IPS-NIHi7 (cell line): ENCODE results near the gene S100A4.
"Not testable (repeated sequence)": the region's sequence is repeated elsewhere in the genome, so short reads cannot be mapped to it uniquely, and the experiment has no call there.

ENCODE experiments used
- DNase-seq: peaks from one replicate; pipeline ENCODE4 v3.0.0; 2012; ENCODE audit warnings: mixed read lengths; ENCODE audit errors: extremely low spot score

The S100A4 gene

DNA sequence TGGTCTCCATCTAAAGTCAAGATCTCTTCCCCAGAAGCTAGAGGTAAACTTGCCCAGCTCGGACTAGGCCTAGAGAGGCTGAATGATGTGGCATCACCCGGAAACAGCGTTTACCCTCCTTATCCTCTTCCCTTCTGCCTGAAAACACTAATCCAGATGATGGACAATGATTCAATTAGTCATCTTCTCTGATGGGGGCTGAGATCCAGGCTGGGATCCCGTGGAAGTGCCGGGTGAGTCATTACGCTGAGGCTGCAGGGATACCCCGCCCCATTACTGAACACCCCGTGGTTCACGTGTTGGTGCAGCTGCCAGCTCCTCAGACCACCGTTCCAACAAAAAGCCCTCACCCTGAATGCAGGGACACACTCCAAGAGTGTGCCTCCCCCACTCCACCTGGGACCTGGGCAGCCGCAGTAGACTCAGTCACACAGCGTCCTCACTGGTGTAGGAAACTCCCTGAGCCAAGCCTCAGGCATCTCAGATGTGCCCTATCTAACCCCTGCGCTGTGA lies 11.9 kb downstream of the S100A4 start:
- peak; percentile 19 for DNase-seq

DNA sequence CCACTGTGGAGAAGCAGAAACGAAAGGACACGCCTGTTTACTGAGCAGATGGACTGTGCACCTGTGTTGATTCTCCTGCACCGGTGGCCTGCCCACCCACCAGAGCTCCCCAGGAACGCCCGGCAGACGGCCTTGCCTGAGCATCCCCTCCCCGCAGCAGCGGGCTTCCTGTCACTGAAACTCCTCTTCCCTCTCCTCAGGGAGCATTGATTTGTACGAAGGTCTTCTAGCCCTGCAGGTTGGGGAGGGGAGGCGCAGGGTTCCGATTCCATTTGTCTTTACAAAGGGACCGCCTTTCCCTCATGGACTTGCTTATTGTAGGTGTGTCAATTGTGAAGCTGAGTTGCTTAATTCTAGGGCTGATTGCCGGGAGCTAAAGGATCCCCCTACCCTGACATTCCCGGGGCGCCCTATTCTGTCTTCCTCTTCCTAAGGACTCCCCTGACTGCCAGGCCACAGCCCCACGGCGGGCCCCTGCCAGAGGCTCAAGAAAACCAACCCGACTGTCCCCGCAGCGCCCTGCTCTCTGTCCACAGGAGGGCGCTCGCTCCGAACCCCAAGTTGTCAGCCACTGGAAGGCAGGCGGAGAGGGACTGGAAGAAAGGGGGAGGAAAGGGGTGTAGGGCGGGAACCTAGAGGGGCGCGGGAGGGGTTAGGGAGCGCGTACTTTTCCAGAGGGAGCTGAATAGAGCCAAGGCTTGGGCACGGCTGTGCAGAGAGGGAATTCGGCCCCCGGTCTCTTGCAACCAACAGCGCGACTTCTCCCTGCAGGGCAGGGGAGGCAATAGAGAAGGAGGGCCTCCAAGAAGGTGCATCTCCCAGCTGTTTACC lies 12.6 kb downstream of the S100A4 start:
- peak; percentile 92 for DNase-seq

DNA sequence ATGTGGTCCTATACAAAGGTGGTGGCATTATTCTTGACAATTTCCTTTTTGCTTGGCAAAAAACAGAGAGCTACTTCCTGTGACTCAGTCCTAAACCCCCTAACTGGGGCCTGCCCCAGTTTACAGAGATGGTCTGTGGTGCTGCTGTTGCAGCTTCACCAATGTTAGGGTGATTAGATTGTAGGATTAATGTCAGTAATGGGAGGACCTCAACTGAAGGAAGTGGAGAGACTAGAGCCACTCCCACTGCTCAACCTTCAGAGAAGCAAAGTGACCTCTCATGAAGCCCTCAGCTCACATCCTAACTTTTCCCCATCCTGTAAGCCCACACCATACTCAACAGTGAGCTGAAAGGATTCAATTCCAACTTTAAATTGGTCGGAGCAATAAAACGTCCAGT lies 13.4 kb downstream of the S100A4 start:
- peak; percentile 7 for DNase-seq

DNA sequence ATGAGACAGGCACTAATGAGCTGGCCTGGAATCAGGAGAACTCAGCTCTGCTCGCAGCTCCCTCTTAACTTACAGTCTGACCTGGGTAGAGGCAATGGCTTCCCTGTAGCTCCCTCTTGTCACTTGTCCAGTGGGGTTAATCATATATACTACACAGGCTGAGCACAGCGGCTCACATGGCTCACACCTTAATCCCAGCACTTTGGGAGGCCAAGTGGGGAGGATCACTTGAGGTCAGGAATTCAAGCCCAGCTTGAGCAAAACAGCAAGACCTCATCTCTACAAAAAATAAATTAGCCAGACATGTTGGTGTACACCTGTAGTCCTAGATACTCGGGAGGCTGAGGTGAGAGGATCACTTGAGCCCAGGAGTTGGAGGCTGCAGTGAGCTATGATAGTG lies 14.0 kb downstream of the S100A4 start:
- no peak for DNase-seq

DNA sequence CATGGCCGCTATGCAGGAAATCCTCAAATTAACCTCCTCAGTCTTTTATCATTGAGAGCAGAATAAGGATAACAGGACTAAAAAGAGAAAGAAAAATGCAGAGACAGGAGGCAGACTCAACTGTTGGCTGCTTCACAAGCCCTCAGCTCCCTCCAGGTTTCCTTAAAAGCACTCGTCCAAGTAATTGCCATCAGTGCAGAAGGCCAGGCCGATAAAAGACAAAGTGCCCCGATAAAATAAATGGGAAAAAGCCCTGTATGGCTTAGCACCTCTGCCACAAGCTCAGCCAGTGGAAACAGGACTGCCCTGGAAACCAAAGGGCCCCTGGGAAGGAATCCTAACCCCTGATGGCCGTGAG lies 17.9 kb downstream of the S100A4 start:
- DNase-seq: no peak

DNA sequence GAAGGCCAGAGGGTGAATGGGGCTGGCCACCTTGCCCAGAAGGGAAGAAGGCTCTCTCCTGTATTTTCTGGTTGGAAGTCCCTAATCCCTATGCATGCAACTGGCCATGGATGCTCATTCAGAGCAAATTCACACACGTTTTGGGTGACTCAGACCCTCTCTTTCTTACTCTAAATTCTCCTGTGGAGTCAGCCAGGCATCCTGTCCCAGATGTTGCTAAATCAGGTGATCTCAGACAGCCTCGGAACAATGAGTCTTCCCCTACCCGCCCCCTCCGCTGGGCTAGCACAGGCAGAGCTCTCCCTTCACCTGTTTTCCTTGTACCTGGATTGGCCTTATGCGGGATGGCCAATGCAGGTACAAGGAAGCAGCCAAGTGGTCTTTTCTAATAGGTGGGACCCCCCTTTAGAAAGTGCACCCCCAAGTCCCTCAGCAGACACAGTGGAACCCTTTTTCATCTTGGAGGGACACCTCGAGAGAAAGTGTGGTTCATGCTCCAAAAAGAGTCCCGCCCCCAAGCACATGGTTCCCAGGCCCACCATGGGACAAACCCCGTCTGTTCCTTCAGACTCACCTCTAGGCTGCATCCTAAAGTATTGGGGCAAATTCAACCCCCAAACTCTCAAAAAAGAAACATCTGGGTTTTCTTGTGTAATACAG lies 18.5 kb downstream of the S100A4 start:
- peak; percentile 51 for DNase-seq

DNA sequence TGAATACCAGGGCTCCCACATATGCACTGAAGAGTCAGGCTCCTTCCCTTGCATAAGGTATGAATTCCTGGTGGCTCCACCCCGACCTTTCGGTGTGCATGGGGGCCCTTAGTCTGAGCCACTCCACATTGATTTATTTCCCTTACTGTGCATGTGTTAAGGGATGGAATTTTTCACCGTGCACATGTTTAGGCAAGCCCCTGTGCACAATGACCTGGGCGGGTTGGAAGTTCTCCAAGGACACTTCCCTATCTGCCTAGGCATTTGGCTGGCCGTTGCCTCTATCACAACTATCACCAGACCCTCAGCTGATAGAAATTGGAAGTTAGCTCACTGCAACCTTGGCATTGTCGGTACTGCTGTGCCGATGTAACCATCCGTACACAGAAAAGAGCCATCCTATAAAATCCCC lies 19.5 kb downstream of the S100A4 start:
- no peak for DNase-seq

DNA sequence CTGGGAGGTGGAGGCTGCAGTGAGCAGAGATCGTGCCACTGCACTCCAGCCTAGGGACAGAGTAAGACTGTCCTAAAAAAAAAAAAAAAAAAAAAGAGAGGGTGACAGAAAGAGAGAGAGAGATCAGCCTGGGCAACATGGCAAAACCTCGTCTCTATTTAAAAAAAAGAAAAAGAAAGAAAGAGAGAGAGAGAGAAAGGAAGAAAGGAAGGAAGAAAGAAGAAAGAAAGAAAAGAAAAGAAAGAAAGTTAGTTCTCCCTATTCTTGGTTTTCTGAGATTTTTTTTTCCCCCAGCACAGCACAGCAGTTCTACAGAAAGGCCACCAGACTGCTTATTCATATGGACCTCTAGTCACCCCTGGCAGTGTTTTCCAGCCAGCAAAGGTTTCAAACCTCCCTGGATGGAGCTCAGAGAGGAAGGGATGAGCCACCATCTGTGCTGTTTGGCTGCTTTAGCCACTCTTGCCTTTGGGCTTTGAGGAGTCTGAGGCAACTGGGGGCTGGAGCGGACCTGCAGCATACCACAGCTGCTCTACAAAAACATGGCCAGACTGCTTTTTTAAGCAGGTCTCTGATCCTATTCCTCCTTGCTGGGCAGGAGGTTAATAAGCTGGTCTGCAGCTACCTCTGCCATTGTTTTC lies 20.4 kb downstream of the S100A4 start:
- DNase-seq: no peak

DNA sequence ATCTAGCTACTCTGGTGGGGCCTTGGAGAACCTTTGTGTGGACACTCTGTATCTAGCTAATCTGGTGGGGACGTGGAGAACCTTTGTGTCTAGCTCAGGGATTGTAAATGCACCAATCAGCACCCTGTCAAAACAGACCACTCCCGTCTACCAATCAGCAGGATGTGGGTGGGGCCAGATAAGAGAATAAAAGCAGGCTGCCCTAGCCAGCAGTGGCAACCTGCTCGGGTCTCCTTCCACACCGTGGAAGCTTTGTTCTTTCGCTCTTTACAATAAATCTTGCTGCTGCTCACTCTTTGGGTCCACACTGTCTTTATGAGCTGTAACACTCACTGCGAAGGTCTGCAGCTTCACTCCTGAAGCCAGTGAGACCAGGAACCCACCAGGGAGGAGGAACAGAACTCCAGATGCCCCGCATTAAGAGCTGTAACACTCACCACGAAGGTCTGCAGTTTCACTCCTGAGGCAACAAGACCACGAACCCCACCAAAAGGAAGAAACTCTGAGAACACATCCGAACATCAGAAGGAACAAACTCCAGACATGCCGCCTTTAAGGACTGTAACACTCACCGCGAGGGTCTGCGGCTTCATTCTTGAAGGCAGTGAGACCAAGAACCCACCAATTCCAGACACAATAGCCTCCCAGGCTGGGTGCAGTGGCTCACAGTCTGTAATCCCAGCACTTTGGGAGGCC lies 23.1 kb downstream of the S100A4 start:
- not testable (repeated sequence) for DNase-seq

DNA sequence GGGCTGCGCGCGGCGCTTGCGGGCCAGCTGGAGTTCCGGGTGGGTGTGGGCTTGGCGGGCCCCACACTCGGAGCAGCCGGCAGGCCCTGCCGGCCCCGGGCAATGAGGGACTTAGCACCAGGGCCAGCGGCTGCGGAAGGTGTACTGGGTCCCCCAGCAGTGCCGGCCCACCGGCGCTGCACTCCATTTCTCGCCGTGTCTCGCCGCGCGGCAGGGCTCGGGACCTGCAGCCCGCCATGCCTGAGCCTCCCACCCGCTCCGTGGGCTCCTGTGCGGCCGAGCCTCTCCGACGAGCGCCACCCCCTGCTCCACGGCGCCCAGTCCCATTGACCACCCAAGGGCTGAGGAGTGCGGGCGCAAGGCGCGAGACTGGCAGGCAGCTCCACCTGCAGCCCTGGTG lies 23.8 kb downstream of the S100A4 start:
- not testable (repeated sequence) for DNase-seq

DNA sequence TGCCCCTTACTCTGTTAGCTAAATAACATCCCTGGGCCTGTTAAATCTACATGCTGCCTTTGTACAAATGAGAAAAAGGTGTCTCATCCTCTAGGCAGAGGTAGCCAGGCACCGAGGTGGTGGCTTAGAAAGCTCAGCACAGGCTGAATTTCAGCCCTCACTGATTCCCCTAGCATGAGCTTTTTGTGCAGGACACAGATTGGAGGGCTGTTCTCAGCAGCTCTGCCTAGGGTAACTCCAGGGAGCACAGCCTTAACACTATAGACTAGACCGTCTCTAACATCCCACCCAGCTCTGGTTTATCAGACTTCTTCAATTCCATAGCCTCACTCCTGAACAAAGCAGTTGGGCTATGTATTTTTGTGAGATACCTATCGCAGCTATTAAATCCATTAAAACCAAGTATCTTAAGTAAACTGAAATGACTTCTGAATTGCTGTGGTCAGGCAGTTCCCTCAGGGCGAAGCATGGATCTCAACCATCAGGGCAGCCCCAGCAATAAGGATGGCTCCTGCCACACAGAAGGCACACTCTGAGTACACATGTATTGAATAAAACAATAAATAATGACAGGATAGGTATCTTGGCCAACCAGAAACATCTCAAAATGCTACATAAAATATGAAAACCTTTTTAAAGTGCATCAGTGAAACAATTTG lies 24.7 kb downstream of the S100A4 start:
- no peak for DNase-seq

DNA sequence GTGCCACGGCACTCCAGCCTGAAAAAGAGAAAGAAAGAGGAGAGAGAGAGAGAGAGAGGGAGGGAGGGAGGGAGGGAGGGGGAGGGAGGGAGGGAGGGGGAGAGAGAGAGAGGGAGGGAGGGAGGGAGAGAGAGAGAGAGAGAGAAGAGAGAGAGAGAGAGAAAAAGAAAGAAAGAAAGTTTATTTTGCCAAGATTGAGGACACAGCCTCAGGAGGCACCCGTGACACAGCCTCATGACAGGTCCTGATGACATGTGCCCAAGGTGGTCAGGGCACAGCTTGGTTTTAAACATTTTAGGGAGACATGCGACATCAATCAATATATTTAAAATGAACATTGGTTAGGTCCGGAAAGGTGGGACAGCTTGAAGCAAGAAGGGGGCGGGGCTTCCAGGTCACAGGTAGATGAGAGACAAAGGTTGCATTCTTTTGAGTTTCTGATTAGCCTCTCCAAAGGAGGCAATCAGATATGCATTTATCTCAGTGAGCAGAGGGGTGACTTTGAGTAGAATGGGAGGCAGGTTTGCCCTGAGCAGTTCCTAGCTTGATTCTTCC lies 25.4 kb downstream of the S100A4 start:
- DNase-seq: not testable (repeated sequence)

DNA sequence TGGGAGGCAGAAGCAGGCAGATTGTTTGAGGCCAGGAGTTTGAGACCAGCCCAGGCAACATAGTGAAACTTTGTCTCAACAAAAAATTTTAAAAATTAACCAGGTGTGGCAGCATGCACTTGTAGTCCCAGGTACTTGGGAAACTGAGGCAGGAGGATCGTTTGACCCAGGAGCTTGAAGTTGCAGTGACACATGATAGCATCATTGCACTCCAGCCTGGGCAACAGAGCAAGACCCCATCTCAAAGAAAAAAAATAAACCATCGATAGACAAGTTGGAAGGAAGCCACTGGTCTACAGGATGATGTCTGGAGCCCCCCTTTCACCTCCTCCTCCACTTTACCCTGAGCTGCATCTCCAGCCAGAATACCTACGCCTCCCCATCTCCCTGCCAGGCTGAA lies 26.4 kb downstream of the S100A4 start:
- DNase-seq: no peak

DNA sequence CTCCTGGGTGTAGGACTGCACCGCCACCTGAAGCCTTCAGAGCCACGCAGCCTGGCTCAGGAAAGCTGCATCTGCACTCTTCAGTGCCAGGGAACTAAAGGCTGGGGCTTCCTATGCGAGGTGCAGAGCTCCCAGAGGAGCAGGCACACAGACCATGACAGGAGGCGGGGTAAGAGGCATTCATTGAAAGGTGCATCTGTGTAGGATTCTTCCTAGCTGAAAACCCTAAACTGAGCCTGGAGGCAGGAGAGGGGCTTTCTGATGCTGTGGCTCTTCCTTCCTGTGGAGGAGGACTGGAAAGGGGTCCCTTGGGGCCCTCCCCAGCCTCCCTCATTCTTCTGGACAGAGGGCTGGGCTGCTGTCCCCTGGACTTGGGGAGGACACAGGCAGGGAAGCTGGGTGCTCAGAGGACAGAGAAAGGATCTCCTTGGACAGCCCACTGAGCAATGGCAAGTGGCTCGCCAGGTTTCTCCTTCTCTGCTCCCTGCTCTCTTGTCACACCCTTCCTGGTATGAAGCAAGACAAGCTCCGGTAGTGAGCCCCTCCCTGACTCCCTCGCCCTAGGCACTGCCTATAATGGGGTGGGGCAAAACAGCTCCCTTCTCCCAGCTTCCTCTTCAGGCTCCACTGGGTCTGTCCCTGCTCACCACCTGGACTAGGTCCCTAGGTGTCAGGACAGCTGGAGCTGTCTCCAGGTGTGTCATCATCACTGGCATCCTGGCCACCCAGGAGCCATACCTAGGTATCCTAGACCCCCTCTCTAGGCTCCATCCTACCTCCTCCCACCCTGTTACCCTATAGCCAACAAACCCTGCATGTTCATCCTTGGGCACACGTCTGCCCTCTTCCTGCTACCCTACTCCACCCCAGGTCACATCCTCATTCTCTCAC lies 29.9 kb downstream of the S100A4 start:
- no peak for DNase-seq

DNA sequence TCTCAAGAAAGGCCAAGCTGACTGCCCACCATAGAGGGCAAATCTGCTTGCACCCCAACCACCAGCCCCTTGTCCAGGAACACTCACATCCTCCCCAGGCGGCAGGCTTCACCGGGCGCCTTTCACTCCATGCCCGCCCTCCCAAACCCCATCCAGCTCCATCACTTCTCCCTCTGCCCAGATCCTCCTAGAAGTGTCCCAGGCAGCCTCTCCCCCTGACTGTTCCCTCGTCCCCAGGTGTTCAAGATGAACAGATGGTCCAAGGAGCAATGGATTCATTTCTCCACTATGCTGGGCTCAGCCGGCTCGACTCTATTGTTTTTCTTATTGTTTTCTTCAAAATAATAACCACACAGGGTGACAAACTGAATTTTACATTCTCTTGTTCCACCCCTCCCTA lies 31.9 kb downstream of the S100A4 start:
- no peak for DNase-seq

DNA sequence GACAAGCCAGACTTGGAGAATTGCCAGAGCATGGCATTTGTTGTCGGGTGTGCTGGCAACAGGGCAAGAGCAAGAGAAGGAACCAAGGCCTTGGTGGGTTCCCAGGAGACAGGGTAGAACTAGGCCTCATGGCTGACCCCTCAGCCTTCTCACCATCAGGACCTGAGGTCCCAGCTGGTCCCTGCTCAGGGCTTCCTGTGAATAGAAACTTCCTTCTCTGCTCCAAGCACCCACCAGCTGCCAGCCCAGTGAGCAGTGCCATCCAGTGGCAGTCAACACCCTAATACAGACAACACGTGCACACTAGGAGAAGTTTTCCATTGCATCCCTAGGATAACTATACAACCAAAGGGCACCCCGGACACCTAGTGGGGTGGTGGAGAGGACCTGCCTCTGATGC lies 32.6 kb downstream of the S100A4 start:
- no peak for DNase-seq

DNA sequence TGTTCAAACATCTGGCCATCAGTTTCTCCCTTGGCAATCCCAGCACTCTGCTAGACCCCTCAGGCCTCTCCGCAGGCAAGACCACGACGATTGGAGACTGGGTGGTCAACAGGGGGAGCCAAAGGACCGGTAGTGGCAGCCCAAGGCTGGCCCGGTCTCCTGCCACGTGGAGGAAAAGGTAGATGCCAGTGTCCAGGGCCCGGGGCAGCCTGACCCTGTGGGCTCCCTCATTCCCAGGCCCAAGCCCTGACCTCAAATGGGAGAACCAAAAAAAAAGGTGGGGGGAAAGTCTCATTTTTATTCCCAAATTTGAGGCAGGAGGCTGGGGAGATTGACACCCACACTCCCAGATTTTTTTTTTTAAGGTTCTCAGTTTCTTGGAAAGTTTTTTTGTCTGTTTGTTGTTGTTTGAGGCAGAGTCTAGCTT lies 34.6 kb downstream of the S100A4 start:
- DNase-seq: peak; percentile 93

DNA sequence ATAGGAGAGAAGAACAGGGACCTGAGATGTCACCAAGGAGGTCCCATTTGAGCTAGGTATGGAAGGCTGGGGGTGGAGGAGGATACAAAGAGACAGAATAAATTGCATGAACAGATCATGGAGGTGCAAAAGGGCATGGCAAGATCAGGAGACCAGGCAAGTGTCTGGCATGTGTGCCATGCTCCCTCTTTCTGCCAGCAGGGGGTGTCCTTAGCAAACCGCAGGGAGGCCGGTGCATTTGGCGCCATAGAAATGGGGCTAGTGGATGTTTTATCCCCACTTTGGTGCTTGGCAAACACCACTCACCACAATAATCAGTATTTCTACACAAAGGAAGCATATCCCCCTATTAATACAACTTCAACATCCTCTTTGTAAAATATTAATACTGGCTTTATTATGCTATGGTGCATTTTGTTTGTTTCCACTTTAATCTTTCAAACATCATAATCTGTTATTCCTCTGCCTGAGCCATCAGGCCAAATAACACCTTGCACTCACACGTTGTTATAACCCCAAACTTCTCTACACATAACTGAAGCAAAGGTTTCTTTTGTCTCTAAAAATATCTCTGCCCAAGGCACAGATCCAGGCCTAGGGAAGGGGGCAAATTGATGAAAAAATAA lies 35.8 kb downstream of the S100A4 start:
- peak; percentile 69 for DNase-seq

DNA sequence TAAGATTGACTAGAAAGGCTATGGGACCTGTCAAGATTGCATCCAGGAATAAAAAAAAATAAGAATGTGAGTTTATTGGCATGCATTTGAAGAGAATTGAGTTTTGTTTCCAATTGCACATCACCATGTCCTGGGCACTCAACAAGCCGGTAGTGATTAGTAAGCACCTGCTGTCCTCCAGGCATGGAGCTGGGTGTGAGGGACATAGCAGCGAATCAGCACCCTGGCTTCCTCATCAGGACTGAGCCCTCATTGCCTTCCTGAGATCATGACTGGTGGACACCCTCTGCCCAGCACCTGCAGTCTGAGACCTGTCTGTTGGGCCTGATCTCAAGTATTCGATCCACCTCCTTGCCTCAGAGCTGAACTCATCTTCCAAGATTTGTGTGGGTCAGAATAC lies 36.6 kb downstream of the S100A4 start:
- DNase-seq: no peak
